IPS DF 19.7 (cell line): ENCODE results near the gene ZMYM1.
"Not testable (repeated sequence)": the region's sequence is repeated elsewhere in the genome, so short reads cannot be mapped to it uniquely, and the experiment has no call there.

ENCODE experiments used
- DNase-seq: peaks from one replicate; pipeline ENCODE4 v3.0.0-alpha.2; 2013; ENCODE audit warnings: low read depth, low spot score

Gene ZMYM1

DNA sequence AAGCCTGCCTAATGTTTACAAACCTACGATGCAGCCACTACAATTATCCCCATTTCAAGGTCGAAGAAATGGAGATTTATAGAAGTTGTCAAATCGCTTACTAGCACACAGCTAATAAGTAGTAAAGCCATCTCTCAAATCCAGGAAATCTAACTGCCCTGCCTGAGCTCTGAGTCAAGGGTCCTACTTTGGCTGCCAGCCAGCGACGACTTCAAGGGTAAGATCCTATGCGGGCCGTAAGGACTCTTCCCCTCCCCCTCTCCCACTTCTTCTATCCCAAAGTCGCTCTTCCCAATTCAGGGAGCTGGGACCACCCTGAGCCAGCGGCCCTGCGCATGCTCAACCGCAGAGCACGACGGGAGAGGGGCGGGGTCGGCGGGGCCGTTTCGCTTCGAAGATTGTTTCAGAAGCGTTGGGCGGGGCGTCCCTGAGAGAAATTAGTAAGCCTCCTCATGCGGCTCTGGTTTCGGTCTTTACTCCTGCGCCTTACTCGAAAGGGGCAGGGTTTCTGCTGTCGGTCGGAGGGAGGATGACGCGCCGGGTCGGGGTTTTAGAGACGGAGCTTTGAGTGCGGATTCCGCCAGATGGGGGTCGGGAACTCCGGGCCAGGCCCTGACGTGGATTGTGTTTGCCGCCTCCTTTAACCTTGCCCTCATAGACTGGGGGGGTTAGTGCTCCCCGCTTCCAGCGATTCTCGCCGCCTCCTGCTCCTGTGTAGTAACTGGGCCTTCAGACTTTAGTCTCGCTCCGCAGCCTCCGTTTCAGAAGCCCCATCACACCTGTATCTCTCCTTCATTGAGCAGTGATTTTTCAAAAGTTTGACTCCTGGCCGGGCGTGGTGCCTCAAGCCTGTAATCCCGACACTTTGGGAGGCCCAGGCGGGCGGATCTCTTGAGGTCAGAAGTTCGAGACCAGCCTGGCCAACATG, at the start of gene ZMYM1:
TSS of gene ZMYM1 (plus strand) at position 383 of the 928 bp plus-strand sequence. CDS start 14,603 bp downstream, outside the sequence.
- peak; percentile 76 for DNase-seq

- DNase-seq, result no peak
These were observed 49.4 kb upstream of the ZMYM1 start for GRCh38 chr1:35029761-35030160.

- no peak for DNase-seq
These were observed 48.8 kb upstream of the ZMYM1 start for GRCh38 chr1:35030338-35030737.

GRCh38 chr1:35030756-35031446, 48.3 kb upstream of the ZMYM1 start:
- DNase-seq, result no peak

DNA sequence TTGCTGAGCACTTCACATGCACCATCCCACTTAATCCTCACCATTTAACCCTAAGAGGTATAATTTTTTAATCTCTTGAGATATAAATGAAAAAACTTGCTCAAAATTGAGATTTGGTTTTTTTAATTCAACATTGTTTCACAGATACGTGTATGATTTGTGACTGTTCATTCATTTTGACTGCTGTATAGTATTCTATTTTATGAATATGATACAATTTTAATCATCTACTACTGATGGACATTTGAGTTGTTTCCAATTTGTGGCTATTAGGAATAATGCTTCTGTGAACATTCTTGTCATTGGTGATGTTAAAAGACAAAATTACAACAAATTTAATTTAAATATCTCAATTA, 46.8 kb upstream of the ZMYM1 start:
- DNase-seq, result no peak

GRCh38 chr1:35033346-35033745, 45.8 kb upstream of the ZMYM1 start:
- no peak for DNase-seq

DNA sequence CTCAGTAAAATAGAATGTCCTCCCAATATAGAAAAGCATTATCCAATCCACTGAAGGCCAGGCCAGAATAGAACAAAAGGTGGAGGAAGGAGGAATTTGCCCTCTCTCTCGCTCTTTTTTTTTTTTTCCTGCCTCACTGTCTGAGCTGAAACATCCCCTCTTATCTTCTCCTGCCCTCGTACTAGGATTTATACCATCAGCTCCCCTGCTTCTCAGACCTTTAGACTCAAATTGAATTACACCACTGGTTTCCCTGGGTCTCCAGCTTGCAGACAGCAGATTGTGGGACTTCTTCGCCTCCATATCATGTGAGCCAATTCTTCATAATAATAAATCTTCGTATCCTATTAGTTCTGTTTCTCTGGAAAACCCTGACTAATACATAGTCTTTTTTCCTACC, 42.6 kb upstream of the ZMYM1 start:
- DNase-seq, result no peak

DNA sequence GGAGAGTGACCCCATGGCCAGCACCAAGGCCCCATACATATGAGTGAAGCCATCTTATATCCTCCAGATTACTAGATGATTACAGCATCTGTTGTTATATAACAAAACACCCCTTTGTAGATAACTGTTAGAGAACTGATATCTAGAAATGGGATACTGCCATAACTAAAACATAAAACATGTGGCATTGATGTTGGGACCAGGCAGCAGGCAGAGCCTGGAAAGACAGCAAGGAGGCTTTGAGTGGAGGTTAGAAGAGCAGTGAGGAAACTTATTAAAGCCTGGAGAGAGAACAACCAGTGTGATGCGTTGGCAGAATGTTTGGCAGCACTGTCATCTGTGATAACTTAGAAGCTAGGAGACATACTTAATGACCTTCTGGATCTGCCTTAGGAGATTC, 42.0 kb upstream of the ZMYM1 start:
- DNase-seq, result no peak

- DNase-seq, result no peak
These were observed 40.5 kb upstream of the ZMYM1 start for GRCh38 chr1:35038723-35039122.

DNA sequence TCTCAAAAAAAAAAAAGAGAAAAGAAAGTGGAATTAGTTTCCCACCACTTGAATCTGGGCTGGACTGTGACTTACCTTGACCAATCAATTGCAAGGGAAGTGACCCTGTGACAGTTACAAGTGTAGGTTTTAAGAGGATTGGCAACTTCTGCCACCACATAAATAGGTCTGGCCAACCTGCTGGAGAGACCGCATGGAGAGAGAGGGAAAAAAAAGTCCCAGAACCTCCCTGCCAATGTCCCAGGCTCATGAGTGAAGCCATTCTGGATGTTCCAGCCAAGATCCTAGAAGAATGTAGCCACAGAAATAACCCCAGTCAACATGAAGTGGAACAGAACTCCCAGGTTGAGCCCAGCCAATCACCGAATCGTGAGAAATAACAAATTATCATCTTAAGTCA, 35.7 kb upstream of the ZMYM1 start:
- no peak for DNase-seq

GRCh38 chr1:35044431-35044830, 34.8 kb upstream of the ZMYM1 start:
- DNase-seq, result no peak

DNA sequence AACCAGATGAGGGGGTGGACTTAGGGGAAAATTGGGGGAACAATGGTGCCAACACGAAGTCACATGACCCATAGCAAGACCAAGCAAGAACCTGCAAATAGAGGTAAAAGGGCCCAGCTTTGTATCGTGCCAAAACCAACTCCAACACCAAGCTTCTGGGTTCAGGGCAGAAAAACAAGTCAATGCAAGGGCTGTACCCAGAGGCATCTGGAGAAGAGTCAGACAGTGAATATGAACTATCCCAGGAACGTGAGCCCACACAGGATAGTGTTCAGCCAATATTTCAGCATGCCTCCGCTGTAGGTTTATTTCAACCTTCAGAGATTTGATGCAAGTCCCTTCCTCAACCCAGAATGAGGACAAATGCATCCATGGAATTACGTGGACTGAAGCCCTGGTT, 32.5 kb upstream of the ZMYM1 start:
- no peak for DNase-seq

- DNase-seq, result no peak
These were observed 31.9 kb upstream of the ZMYM1 start for GRCh38 chr1:35047188-35047858.

DNA sequence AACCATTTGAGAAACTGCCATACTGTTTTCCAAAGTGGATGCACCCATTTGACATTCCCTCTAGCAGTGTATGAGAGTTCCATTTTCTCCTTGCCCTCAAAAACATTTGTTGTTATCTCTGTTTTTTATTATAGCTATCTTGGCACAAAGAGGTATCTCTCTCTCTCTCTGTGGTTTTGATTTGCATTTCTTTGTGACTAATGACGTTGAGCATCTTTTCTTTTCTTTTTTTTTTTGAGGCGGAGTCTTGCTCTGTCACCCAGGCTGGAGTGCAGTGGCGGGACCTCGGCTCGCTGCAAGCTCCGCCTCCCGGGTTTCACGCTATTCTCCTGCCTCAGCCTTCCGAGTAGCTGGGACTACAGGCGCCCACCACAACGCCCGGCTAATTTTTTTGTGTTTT, 30.1 kb upstream of the ZMYM1 start:
- no peak for DNase-seq

- DNase-seq, result no peak
These were observed 25.8 kb upstream of the ZMYM1 start for GRCh38 chr1:35053433-35053832.

DNA sequence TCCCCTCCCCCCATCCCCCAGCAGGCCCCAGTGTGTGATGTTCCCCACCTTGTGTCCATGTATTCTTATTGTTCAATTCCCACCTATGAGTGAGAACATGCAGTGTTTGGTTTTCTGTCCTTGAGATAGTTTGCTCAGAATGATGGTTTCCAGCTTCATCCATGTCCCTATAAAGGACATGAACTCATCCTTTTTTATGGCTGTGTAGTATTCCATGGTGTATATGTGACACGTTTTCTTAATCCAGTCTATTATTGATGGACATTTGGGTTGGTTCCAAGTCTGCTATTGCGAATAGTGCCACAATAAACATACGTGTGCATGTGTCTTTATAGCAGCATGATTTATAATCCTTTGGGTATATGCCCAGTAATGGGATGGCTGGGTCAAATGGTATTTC, 24.9 kb upstream of the ZMYM1 start:
- not testable (repeated sequence) for DNase-seq

GRCh38 chr1:35058321-35058720, 20.9 kb upstream of the ZMYM1 start:
- DNase-seq, result not testable (repeated sequence)

GRCh38 chr1:35058988-35059387, 20.2 kb upstream of the ZMYM1 start:
- no peak for DNase-seq

DNA sequence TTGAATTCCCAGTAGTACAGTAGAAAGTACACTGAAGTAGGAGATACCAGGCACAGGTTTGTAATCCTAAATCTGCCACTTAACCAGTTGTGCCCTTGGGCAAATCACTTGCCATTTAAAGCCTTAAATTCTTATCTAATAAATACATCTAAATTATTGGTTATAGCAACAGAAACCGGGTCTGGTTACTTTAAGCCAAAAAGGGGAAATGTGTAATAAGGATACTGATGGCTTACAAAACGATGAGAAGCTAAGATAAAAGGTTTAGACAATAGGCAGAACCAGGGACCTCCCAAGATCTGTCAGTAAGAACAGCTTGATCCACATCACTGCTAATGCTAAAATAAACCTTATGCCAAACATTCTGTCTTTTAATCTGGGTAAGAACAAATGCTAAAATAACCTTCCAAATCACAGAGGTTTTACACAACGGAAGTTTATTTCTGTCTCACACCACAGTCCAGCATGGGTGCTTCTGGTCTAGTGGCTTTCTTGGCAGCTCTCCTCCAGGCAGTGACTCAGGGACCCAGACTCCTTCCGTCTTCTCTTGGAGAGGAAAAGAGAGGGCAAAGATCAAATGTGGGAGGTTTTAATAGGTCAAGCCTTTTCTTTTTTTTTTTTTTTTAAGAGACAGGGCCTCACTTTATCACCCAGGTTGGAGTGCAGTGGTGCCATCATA, 16.5 kb upstream of the ZMYM1 start:
- no peak for DNase-seq

GRCh38 chr1:35064265-35064664, 14.9 kb upstream of the ZMYM1 start:
- DNase-seq, result no peak

GRCh38 chr1:35069746-35070145, 9.4 kb upstream of the ZMYM1 start:
- no peak for DNase-seq

DNA sequence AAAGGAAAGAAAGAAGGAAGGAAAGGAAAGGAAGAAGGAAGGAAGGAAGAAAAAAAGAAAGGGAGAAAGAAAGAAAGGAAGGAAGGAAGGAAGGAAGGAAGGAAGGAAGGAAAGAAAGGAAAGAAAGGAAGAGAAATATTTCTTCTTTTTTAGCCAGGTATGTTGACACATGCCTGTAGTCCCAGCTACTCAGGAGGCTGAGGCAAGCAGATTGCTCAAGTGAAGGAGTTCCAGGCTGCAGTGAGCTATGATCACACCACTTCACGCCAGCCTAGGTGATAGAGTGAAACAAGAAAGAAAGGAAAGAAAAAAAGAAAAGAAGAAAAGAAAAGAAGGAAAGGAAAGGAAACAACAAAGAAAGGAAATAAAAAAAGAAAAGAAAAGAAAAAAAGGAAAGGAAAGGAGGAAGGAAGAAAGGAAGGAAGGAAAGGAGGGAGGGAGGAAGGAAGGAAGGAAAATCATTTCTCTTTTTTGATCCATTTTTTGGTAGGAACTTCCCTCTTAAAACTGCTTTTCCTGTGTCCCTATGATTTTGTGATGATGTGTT, 5.8 kb upstream of the ZMYM1 start:
- no peak for DNase-seq
